Right renal pelvis (tissue), 4 donors: ENCODE data around the gene GSK3B. TPM values are rescaled to one million over a fixed set of nuclear protein-coding genes. Genes with fewer than 3 reads are reported as not detected.

Source experiments
- DNase-seq, 4 donors: peaks; one replicate each; pipeline ENCODE4 v3.0.0-alpha.2; 2013; ENCODE audit warnings: low read depth in 4 of 4, low spot score in 3 of 4, missing footprints in 1 of 4
- polyA plus RNA-seq, 4 donors: library from polyadenylated mRNA; unstranded; fragments of 120-200 nt; gene quantifications; one replicate each; pipeline ENCODE4 v1.2.1, GENCODE V29; 2013; ENCODE audit not compliant: insufficient read length in 4 of 4

Gene GSK3B
- polyA plus RNA-seq, 4 donors = 39.8 to 49.6 (median 47.3) TPM

DNA sequence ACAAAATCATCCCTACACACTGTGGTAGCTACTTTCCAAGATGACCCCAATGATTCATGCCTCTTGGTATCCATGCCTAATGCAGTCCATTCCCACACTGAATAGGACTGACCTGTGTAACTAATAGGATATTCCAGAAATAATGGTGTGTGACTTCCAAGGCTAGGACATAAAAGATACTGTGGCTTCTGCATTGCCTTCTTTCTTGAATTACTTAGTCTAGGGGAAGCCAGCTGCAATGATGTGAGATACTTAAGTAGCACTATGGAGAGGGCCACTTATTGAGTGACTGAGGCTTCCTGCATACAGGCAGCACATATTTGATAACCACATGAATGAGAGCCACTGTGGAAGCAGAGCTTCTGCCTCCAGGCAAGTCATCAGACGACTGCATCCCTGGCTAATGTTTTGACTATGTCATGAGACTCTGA, 262.3 kb downstream of the GSK3B start:
- DNase-seq = no peak

DNA sequence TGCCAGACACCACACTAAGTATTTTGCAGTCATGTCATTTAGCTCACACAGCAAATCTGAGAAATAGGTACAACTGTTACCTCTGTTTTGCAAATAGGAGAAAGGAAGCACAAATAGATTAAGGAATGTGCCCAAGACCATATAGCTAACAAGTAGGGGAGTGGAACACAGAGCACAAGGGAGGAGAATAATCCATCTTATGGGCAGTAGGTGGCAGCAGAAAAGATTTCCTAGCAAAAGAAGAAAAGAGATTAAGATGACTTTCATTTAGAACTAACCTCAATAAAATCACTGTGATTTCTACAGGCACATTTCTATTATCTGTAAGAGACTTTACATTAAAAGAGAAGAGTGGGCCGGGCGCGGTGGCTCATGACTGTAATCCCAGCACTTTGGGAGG, 263.2 kb downstream of the GSK3B start:
- no peak for DNase-seq

DNA sequence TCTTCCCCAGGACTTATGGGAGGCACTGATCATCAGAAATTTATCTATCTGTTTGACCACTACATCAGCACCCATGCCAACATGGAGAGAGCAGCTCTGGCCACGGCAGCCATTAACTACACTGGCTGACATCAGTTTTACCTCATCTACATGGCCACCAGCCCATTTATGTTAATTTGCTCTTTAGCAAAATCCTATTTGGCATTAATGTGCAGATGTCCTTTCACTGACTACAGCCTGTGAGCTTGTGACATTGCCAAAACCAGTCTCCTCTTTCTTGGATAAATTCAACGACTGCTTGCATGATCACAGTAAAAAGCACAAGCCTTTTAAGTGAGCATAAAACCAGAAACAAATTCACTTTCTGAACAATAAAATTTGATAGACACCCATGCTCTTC, 264.8 kb downstream of the GSK3B start:
- DNase-seq = no peak

DNA sequence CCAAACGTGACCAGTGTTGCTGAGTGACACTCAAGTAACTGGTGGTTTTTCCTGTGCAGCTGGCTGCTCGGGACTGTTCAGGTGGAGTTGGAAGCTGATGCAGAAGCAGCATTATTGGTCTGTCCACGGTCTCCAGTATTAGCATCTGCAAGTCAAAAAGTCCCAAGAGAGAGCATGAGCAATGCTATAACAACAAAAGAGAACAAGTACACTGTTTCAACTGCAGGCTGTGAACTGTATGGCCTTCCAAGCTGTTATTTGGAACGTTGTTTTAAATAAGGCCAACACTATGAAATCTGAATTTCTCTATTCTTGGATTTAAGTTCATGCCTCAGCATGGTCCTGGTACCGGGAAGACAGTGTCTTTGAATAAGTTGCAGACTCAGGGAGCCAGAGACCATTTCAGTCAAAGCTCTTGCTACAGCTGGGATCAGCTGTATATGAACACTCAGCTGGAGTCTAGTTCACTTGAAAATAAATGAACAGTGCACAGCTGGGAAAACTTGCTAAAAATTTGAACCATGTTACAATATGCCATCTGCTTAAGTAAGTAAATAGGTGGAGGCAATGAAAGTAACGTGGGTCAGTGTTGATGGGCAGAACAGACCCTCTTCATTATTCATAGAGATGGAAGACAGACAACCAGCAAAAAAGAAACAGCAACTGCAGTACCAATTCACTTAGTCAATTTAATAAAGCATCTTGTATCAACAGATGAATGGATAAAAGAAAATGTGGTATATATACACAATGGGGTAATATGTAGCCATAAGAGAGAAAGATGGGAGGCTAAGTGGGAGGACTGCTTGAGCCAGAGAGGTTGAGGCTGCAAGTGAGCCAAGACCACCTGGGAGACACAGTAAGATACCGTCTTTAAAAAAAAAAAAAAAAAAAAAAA, 267.3 kb downstream of the GSK3B start:
- no peak for DNase-seq

DNA sequence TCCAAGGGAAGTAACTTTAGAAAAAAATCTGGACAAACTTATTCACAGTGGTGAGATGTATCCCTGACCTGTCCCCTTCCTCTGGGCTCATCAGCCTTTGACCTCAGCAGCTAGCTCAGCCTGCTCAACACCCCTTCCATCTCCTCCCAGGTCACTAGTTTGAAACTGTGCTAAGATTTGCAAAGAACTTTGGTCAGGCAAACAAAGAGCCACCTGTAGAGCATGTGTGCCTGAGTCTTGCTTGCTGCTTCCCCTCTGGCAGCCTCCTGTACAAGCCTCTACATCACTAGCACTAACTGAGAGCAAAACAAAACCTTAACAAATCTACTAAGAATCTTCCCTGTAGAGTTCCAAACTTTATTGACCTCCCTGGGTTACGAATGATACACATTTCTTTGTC, 268.4 kb downstream of the GSK3B start:
- DNase-seq = no peak

DNA sequence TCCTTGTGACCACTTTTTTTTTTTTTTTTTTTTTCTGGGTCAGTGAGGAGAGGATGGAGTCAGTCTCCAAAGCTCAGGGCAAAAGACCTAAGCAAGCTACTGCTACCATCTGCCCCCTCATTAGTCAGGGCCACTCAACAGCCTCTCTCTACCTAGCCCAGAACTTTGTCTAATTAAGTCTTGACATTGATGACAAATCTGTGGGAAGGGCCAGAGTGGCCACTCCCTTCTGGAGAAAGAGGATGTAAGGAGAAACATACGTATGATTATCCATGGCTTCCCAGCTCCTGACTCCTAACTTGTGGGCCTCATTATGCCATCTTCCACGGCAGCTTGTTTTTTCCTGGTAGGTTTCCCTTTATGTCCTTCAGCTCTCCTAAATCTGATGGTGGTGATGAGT, 274.4 kb downstream of the GSK3B start:
- DNase-seq = no peak

DNA sequence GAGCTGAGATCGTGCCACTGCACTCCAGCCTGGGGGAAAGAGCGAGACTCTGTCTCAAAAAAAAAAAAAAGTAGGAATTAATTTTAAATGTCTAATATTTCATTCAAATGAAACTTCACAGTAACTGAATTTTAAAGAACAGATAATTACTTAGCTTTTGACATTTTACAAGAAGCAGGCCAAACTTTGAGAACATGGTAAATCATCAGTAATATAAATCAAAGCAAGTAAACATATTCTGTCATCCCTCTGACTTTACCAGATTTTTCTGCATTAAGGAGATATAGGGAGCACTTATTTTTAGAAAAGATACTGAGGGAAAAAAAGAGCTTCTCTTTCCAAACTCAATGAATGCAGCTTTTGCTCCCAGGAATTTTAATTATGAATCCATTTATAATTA, 275.3 kb downstream of the GSK3B start:
- DNase-seq = no peak

DNA sequence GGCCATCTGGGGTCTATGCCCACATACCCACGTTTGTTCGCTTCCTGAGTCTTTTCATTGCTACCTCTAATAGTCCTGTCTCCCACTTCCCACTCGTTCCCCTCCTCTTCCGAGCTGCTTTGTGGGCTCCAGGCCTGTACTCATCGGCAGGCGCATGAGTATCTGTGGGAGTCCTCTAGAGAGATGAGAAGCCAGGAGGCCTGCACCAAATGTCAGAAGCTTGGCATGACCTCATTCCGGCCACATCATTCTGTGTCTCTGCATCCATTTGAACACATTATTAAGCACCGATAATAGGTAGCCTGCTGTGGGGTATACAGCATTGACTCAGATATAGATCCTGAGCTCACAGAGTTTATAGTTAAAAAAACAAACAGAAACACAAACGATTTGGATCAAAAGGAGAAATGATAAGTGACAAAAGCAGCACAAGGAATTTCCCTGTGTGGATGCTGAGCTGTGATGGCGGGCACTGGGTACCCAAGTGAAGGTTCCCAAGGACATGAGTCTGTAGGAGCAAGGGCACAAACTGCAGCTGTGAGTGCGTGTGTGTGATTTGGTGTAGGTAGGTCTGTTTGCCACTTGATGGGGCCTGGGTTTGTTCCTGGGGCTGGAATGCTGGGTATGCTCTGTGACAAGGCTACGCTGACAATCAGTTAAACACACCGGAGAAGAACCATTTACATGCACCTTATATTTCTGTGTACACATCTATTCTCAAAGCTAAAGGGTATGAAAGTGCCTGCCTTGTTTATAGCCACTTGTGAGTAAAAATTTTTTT, 276.5 kb downstream of the GSK3B start:
- DNase-seq = no peak

DNA sequence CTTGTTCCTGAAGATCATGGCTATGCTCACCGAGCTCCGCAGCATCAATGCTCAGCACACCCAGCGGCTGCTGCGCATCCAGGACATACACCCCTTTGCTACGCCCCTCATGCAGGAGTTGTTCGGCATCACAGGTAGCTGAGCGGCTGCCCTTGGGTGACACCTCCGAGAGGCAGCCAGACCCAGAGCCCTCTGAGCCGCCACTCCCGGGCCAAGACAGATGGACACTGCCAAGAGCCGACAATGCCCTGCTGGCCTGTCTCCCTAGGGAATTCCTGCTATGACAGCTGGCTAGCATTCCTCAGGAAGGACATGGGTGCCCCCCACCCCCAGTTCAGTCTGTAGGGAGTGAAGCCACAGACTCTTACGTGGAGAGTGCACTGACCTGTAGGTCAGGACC, 277.2 kb downstream of the GSK3B start:
- no peak for DNase-seq

DNA sequence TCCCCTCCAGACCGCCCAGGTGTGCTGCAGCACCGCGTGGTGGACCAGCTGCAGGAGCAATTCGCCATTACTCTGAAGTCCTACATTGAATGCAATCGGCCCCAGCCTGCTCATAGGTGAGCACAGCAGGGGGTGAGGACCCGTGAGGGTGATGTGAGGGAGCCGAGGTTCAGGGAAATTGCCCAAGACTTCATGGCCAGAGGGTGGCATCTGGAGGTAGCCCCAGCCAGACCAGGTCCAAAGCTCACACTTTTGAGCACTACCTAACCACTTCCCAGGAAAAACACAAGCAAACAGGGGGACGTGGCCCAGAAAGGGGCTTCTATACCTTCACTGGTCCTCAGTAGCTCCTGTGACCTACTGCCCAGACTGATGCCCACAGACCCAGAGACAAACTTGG, 278.5 kb downstream of the GSK3B start:
- no peak for DNase-seq

DNA sequence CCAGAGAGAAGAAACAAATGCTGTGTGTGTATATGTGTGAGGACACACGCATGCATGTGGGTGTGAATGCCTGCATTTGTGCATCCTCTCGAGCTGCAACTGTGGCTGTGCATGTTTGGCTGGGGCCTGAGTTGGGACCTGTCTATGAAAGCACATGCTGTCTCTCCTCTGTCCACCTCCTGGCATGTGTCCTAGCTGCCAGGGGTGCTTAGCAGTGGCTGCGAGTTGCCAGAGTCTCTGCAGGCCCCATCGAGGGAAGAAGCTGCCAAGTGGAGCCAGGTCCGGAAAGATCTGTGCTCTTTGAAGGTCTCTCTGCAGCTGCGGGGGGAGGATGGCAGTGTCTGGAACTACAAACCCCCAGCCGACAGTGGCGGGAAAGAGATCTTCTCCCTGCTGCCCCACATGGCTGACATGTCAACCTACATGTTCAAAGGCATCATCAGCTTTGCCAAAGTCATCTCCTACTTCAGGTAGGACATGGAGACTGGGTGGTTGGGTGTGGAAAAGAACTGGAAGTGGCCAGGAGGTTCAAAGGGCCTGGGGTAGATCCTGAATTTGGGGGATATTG, 281.7 kb downstream of the GSK3B start:
- no peak for DNase-seq

DNA sequence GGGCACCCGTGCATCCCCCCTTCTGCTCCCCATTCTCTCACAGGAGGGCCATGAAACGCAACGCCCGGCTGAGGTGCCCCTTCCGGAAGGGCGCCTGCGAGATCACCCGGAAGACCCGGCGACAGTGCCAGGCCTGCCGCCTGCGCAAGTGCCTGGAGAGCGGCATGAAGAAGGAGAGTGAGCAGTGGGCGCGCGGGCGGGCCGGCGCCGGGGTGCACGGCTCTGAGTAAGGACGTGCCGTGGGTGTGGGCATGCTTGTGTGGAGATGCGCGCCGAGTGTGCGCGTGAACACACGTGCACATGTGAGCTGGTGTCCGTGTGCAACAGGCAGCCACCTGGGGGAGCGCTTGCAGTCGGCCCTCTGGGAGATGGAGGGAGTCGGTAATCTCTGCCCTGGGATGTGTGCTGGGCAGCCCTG, 284.2 kb downstream of the GSK3B start:
- peak in 1 of 4 donors; percentile 26 for DNase-seq

DNA sequence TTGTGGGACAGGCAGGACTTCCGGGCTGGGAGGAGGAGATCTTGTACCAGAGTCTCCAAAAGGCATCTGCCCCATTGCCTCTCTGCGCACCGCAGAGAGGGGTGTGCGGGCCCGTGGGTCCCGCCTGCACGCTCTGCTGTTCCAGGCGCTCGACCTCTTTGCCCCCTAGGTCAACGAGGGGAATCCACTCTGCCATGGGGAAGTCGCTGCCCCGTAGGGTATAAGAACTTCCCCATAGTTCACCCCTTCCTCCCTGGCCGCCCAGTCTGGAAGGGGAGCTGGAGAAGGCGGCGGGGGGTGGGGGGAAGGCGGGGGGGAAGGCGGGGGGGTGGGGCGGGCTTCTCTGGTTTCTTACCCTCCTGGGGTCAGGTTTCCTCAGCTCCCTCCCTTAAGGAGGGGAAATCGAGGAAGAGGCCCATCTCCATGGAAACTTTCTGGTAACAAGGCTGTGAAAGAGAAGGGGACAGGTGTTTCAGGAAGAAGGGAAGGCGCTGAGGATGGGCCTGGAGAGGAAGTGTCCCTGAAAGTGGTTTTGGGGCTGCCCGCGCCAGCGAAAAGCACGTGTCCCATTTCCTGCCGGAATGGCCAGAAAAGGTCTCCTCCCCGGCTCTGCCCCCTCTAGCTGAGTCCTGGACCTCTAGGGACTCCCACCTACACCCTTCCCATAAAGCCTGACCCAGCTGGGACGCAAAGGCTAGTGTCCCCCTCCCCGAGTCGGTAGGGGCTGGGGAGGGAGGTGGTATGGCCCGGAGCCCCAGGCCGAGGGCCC, 284.8 kb downstream of the GSK3B start:
- DNase-seq = no peak

DNA sequence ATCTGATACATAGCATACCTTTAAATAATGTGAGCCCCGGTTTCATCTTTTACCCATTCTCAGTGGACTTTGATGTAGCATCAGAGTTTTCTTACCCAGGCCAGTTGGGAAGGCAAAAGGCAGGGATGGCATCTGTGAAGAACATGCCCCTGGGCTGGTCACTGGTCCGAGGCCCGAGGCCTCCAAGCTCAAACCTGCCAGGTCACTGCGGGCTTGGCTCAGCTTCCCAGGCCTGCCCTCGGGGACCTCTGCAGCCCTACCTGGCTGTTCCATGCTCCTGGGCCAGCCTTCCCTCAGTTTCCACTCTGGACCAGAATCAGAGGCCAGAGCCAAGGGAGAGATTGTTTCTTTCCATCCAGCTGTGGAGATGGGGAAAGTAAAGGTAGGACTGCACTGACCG, 285.4 kb downstream of the GSK3B start:
- no peak for DNase-seq

DNA sequence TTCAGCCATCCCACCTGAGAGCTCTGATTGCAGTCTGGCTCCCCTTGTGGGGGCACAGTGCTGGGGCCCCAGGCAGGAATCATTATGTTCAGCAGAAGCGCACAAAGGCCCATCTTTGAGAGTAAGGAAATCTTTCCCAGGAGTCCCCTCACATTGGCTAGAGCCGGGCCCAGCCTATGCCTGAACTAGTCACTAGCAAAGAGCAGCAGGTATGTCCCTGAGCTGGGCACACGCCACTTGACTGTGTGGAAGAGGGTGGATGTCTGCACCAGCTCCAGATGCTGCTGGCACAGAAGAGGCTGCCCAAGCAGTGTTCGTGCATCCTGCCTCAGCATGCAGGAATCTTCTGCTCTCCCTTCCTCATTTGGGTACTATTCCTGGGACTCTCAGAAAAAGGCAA, 286.0 kb downstream of the GSK3B start:
- no peak for DNase-seq

DNA sequence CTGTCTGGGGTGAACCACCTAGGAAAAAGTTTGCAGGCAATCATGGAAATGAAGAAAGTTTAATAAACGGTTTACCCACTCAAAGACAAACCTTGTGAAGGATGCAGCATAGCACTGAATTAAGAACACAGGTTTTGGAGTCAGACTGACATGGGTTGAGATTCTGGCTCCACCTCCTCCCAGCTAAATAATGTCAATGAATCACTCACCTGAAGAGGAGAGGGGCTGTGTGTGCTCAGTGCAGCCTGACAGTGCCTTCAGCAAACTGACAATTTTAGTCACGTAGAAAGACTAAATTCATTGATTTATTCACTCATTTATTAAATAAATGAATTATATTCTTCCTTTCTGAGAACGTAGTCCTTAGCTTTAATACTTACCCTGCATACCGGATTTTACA, 293.4 kb downstream of the GSK3B start:
- no peak for DNase-seq

DNA sequence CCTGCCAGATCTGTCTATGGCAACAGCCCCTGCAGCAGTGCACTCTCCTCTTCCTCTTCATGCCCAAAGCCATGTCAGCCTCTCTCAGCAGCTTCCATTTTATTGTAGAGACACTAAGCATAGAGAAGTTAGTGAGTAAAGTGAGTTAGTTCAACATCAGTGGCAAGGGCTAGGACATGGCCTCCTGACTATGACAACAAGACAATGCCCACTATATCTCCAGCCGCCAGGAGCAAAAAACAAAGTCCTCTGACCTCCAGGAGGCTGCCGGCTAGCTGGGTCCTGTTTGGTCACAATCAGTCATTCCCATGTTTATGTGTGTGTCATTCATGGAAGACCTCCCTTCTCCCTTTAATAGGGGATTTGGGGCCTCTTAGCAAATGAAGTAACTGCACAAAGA, 297.5 kb downstream of the GSK3B start:
- DNase-seq = no peak

DNA sequence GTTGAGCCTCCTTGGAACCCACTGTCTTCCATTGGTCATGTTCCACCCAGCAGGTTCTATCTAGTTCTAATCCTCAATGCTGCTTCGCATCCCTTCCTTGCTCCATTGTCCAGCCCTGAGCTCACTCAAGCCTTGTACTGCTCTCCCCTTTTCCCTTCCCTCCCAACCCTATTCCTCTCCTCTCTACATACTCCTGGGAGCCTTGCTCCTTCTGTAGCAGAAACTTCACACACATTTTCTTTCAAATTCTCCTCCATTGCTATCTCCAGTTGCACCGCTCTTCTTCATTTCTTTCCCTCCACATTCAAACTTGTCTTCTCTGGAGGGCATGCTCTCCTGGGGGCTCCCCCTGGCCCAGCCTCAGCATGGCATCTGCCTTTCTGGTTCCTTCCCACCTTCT, 297.9 kb downstream of the GSK3B start:
- DNase-seq = no peak

DNA sequence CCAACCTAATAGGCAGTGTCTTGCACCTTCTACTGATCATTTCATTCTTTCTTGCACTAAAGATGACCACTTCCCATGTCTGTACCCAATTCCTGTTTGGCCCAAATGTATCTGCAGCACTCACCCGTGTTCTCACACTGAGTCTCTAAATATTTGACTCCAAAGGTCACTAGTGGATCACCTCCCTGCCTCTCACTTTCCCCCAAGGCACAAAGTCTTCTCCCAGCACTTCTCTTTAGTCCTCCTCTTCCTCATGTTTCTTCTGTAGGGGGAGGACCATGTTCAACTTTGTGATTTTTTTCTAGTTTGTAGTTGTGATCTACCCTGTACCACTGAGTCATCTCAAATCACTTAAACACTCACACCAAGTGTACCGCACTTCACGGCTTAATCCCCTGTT, 298.4 kb downstream of the GSK3B start:
- no peak for DNase-seq

DNA sequence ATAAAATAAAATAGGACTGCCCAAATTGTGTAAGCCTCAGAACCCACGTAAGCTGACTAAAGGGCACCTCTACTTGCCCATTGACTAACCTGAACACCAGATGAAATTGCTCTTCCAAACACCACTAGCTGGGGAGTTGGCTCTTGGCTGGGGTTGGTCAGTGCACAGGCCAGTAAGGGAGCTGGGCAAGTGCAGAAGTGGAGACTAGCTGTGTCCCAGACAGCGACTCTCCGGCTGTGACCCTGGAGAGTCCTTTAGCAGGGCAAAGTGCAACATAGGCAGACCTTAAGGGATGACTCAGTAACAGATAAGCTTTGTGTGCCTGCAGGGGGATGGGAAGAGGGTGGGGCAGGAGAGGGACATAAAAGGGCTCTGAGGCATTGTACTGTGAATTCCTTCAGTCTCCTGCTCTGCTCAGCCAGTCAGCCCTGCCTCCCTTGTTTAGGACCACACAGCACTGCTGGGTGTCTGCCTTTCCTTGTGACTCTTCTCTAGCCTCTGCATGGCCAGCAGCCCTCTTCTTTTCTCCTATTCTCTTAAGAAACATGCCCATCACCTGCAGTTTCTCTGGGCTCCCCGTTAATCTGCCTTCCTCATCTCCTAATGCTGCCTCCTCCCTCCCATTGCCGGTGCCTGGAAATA, 299.2 kb downstream of the GSK3B start:
- DNase-seq = no peak
